Midbrain (tissue), 1 donor: ENCODE data around the gene EPHA1.
"Not testable (repeated sequence)": the region's sequence is repeated elsewhere in the genome, so short reads cannot be mapped to it uniquely, and the experiment has no call there.

Experiments used
- DNase-seq: peaks from one replicate; lab custom pipeline; 2025; lab: John Stamatoyannopoulos, UW

EPHA1 gene

GRCh38 chr7:143405173-143406001 lies 3.3 kb downstream of the EPHA1 start:
- no peak for DNase-seq

GRCh38 chr7:143402233-143402632 lies 6.4 kb downstream of the EPHA1 start:
- DNase-seq = not testable (repeated sequence)

GRCh38 chr7:143401265-143401664 lies 7.4 kb downstream of the EPHA1 start:
- no peak for DNase-seq

GRCh38 chr7:143399642-143400041 lies 9.0 kb downstream of the EPHA1 start:
- DNase-seq = no peak

- DNase-seq = no peak
Measured at GRCh38 chr7:143399151-143399550, 9.5 kb downstream of the EPHA1 start.

GRCh38 chr7:143398616-143399015 lies 10.0 kb downstream of the EPHA1 start:
- DNase-seq = no peak

- DNase-seq = no peak
Measured at GRCh38 chr7:143397710-143398530, 10.7 kb downstream of the EPHA1 start.

GRCh38 chr7:143396625-143397556 lies 11.8 kb downstream of the EPHA1 start:
- DNase-seq = no peak

GRCh38 chr7:143396182-143396581 lies 12.5 kb downstream of the EPHA1 start:
- DNase-seq = no peak

GRCh38 chr7:143395187-143396149 lies 13.2 kb downstream of the EPHA1 start:
- DNase-seq = peak; percentile 19

GRCh38 chr7:143394777-143395176 lies 13.9 kb downstream of the EPHA1 start:
- DNase-seq = no peak

- DNase-seq = no peak
Measured at GRCh38 chr7:143394068-143394467, 14.6 kb downstream of the EPHA1 start.

- DNase-seq = no peak
Measured at GRCh38 chr7:143393267-143394041, 15.2 kb downstream of the EPHA1 start.

GRCh38 chr7:143392875-143393266 lies 15.8 kb downstream of the EPHA1 start:
- DNase-seq = no peak

GRCh38 chr7:143392427-143392826 lies 16.2 kb downstream of the EPHA1 start:
- not testable (repeated sequence) for DNase-seq

GRCh38 chr7:143391462-143392404 lies 16.9 kb downstream of the EPHA1 start:
- no peak for DNase-seq

- no peak for DNase-seq
Measured at GRCh38 chr7:143390773-143391317, 17.8 kb downstream of the EPHA1 start.

GRCh38 chr7:143390104-143390772 lies 18.4 kb downstream of the EPHA1 start:
- DNase-seq = no peak
